HG03520 (cell line): ENCODE measurements around the gene PRICKLE2.
"Not testable (repeated sequence)": the region's sequence is repeated elsewhere in the genome, so short reads cannot be mapped to it uniquely, and the experiment has no call there.

Experiments
- ATAC-seq: cut with Tn5 transposase; IDR thresholded peaks from one replicate; pipeline ENCODE4 v1.9.1; 2021; ENCODE audit warnings: mild to moderate bottlenecking, moderate library complexity; ENCODE audit not compliant: unreplicated experiment

The PRICKLE2 gene

DNA sequence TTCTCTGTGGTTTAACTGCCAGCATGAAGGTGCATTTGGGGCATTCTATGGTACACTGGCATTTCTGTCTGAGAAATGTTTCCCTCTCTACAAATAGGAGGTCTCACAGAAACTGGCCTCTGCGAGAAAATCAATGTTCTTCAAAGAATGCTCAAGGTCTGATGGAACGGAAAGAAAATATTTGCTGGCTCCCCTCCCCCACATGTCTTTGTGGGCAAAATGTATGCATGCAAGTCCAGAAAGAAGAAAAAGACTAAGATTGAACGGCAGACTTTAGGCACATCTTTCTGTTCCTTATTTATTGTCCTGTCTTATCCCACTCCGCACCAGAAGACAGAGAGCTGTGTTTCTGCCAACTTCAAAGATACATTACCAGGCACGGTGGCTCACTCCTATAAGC is 118.1 kb downstream of the PRICKLE2 start:
- ATAC-seq = no peak

DNA sequence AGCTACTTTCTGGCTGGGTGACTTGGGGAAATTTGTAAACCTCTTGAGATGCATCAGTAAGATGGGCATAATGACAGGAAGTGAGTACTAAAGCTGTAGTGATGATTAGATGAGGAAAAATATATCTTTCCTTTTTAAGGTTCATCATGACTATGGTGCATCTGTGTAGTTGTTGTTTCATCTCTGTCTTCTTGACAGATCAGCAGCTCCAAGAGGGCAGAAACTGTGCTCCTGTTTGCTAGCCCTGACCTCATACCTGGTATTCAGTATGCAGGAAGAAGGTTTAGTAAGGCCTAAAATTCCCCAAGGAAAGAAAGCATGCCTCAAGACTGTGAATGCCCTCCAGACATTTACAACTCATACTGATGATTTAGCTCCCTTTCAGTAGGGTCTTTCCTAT is 119.5 kb downstream of the PRICKLE2 start:
- no peak for ATAC-seq

DNA sequence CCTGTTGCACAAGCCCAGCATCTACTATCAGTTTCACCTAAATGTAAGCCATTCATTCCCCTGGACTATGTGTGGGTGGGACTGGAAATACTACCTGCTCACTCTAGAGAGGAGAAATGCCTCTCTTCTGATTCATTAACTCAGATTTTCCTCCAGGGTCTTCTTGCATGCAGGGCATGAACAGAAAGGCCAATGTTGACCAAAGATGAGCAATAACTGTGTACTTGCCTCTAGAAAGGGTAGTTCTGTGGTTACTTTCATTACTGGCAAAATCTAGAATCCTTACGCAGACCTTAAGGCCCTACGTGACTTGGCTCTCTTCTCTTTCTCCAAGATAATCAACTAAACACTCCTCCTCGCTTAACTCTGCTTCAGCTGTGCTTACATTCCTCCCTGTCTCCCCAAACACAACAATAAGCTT is 120.6 kb downstream of the PRICKLE2 start:
- peak; percentile 61 for ATAC-seq

DNA sequence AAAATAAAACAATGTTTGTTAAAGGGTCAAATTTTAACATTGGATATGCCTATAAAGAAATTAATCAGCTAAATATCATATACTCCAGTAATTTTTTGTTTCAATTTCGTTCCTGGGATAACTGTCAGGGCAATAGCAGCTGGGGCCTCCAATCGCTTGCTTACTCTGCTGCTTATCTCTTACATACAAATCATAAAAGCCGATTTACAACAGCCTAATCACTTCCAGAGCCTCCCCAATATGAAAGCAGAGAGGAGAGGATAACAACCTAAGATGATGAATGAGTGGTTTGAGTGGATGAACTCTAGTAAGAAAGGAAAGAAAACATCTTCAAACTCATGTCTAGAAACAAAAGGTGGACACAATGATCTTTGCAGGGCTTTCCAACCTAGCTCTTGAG is 121.3 kb downstream of the PRICKLE2 start:
- ATAC-seq = no peak

DNA sequence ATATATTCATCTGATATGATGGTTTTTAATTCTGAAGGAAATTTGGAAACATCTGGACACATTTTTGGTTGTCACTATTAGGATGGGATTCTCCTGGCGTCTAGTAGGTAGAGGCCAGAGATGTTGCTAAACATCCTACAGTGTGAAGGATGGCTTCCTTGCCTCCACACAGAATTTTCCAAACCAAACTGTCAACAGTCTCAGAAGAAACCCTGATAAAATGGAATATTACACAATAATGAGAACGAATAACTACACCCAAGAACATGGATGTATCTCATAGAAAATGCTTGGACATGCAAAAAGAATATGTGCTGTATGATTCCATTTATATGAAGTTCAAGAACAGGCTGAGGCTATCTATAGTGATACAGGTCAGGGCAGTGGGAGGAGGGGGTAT is 122.1 kb downstream of the PRICKLE2 start:
- ATAC-seq = no peak

DNA sequence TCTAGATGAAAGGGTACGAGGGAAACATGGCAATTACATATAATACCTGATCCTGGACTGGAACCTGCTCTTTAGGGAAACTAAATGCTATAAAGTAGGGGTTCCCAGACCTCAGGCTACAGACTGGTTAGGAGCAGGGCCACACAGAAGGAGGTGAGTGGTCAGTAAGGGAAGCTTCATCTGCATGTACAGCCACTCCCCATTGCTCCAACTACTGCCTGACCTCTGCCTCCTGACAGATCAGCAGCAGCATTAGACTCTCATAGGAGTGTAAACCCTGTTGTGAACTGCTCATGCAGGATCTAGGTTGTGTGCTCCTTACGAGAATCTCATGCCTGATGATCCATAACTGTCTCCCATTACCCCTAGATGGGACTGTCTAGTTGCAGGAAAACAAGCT is 123.1 kb downstream of the PRICKLE2 start:
- no peak for ATAC-seq

DNA sequence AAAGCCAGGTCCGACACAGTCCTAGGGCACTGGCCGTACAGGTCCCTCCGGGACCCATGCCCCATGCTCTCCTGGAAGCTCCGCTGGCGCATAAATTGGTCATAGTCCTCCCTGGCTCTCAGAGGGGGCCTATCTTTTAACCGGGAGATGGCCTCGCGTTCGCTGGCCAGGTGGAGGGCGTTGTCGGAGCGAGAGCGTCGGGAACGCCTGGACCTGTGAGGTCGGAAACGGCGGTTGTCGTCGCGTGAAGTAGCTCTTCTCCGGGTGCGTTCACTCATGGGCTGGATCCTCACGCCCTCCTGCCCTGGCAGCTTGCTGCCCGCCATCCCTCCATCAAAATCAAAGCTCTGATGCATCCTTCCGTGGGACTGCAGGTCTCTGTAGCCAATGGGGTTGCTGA is 126.0 kb downstream of the PRICKLE2 start:
- ATAC-seq = no peak

DNA sequence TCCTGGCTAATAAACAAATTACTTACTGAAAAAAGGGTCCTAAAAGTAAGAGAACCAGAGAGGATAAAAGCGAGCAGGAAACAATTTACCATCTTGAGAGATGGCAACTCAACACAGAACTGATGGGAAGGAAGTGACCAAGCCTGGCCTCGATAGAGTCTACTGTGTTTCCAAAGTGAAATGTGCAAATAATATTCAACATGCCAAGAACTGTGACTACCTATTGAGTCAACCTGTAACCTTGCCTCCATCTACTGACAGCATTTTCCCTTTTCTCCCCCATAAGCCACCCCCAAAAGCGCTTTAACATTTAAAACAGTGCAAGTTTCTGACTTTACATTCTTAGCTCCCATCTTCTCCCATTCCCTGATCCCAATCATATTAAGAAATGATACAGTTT is 126.6 kb downstream of the PRICKLE2 start:
- ATAC-seq = no peak

DNA sequence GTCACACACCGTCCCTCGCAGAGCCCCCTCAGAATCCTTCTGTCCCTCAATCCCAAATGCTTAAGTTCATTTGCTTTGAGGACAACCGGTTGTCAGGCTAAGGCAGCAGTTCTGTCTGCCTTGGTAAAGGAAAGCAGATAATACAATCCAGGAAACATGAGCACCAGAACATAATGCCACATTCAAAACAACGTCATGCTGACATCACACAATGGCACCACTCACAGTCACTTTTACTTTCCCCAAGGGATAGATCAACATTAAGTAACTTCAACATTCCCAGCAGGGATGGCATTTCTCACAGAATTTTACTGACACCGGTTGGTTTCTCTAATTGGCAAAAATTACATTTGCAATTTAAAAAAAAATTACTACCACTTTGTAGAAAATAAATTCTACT is 127.3 kb downstream of the PRICKLE2 start:
- no peak for ATAC-seq

DNA sequence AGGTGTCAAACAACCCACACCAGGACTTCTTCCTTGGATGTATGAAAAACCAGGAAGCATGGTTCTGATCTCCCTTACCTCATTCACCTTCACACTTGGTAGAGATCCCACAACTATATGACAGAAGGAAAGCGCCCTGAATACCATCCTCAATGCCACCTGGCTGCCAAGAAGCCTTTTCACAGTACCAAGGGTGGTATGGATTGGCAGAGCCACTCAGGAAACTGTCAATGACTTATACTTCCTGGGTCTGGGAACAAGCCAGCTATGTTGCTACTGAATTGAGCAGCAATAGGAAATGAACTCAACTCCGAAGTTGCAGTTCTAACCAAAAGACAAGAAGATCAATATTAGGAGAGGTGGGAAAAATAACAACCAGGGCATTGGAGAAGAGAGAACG is 129.5 kb downstream of the PRICKLE2 start:
- ATAC-seq = no peak

DNA sequence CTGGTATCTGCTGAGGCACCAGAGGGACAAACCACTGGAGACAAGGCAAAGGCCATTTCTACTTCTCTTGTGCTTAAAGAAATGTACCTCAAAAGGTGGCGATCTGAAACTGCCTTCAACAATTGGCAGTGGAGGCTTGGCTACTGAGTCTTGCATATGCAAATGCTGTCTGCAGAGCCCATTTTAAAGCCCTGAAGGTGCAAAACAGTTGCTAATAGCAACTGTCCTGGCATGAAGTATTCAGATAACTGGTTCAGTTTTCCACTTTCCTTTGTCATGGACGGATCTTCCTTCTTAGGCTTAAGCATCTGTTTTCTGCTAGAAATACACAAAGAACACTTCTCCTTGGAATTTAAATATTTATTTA is 130.6 kb downstream of the PRICKLE2 start:
- no peak for ATAC-seq

DNA sequence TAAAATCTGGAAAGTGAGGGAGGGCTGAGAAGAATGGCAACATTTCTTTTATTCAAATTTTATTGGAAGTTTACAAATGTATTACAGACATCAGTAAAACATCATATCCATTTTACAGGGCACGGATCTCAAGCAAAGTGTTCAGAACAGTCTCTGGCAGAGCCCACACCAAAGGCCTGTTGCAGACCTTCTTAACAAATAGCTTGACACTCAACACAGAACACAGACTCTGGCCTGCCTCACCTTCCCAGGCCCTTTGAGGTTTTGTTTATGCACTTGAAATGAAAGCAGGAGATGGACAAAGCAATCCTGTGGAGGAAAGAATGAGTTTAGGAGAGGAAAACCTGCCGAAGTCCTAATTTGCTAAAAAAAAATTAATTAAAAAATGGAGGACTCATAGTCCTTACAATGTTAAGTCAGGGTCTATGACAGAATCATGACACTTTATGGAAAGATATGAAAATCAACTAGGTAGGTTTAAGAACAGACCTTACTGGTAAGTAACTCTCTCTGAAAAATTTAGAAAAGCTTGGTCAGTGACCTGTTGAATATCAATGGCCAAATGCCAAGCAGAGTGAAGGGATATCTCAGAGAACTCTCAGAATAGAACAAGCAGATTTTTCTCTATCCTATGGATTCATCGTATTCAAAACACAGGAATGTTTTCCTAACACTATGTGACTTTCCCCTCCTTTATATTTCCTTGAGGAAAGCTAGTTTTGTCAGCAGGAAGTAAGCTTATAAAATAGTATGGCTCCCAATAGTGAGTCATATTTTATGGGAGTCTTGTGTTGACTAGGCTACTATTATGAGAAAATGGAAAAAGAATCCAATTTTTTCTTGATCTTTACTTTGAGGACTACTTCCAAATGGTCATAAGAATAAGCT is 131.2 kb downstream of the PRICKLE2 start:
- ATAC-seq = no peak

DNA sequence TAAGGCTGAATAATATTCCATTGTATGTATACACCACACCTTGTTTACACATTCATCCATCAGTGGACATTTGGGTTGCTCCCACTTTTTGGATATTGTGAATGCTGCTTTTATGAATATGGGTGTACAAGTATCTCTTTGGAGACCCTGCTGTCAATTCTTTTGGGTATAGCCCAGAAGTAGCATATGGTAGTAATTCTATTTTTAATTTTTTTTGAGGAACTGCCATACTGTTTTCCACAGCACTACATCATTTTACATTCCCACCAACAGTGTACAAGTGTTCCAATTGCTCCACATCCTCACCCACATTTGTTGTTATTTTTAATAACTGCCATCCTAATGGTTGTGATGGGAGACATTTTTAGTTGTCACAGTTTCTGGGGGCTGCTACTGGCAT is 132.1 kb downstream of the PRICKLE2 start:
- ATAC-seq = no peak

DNA sequence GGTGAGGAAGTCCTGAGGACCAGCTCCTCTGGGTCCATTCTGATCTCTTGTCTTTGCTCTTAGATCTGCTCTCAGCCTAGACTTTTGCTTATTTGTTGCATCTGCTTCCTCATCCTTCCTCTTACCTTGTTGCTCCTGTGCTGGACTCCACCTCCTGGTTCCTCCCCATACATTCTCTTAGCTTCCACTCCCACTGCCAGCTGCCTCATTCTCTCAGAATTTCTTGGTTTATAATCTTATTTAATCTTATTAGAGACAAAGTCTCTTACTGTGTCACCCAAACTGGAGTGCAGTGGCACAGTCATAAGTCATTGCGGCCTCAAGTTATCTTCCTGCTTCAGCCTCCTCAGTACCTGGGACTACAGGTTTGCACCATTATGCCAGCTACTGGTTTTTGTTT is 133.8 kb downstream of the PRICKLE2 start:
- ATAC-seq = no peak

DNA sequence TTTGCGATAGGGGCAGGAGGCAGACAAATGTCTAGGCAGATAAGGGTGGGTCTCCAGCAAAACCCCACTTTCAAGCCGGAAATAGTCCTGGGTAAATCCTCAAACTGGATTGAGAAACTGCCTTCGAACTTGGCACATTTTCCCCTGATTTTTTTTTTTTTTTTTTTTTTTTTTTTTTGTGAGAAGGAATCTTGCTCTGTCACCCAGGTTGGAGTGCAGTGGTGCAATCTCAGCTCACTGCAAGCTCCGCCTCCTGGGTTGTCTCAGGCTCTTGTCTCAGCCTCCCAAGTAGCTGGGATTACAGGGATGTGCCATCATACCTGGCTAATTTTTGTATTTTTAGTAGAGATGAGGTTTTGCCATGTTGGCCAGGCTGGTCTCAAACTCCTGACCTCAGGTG is 135.9 kb downstream of the PRICKLE2 start:
- not testable (repeated sequence) for ATAC-seq

DNA sequence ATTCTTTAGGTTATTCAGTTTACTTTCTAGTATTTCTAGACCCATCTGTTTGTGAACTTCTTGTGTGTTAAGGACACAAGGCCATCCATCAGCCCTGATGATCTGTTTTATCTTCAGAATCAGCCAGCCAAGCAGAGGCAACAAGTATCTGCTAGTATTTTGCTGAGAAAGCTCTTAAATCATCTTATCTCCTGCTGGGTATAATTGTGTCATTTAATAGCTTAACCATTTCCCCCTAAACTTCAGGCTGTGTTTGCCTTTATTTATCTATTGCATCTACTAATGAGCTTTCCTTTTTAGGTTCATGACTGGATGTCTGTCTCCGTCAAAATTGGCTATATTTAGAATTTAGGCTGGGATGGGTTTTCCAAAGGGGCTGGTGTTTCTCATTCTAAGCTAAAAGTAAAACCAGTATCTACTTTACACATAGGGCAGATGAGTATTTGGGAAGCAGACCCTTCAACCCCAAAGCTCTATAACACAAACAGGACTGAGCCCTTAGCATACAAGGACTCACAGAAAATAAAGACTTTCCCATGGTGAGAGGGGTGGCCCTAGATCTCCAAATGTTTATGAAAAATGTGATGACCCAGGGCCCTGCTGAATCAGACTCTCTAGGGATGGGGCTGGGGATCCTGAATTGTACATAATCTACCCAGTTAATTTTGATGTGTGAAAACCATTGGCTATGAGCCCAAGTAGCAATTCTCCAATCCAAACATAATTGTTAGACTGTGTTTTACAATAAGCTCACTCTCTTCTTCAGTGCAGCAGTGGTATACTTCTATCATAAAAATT is 136.7 kb downstream of the PRICKLE2 start:
- ATAC-seq = no peak

DNA sequence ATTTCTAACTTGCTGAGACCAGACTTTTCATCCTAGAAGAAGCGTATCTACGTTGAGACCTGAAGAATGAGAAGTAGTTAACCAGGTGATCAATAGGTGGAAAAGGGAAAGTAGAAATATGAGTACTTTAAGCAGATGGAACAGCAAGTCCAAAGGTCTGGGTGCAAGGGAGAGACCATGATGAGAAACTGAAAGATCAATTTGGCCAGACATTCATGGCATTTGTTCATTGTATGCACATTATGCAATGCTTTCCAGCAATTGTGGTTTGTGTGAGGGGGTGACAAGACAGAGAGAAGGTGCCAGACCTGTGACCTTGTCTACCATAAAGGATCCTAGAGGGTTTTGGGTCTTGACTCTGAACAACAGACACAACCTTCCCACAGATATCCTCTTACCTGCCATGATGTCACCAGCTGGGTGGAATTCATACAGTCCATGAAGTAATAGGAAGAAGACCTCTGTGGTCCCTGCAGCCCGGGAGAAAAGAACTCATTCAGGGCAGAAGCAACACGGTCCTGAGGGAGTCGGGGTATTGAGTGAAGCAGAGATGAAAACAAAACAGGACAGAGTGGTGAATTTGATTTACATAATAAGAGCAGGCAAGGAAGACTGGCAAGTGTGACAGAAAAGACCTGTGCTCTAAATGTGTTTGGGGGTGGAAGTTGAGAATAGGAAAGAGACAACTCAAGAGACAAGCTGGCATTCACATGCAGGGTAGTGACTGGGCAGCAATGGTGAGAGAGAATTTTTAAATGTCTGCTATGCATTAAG is 138.6 kb downstream of the PRICKLE2 start:
- no peak for ATAC-seq

DNA sequence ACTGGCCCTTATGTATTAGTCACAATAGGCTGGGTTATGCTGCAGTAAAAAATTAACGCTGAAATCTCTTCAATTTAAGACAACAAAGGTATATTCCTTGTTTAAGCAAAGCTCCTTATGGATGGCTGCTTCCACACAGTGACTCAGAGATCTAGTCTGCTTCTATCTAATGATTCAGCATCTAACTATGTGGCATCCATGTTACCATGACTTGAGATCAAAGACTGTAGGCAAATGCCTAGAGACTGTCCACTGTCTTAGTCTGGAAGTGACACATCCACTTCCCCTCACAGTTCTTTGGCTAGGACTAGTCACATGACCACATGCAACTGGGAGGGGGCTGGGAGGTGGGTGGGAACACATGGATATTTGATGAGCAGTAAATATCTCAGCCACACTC is 140.6 kb downstream of the PRICKLE2 start:
- no peak for ATAC-seq

DNA sequence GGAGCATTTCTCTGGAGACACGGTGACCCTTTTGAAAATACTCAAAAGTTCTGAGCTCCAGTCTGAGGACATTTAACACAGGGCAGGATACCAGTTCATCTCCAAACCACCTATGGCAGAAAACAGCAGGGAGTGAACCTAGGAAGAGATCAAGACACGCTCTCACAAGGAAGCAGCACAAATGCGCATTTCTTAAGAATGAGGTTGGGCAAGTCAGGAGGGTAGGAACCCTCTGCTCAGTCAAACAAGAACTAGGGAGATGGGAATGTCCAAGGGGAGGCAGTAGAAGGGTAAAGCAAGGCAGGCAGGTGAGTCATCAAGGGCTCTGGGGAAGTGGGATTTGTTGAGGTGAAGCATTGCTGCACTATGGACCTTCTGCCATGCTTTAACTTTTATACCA is 141.7 kb downstream of the PRICKLE2 start:
- ATAC-seq = no peak

DNA sequence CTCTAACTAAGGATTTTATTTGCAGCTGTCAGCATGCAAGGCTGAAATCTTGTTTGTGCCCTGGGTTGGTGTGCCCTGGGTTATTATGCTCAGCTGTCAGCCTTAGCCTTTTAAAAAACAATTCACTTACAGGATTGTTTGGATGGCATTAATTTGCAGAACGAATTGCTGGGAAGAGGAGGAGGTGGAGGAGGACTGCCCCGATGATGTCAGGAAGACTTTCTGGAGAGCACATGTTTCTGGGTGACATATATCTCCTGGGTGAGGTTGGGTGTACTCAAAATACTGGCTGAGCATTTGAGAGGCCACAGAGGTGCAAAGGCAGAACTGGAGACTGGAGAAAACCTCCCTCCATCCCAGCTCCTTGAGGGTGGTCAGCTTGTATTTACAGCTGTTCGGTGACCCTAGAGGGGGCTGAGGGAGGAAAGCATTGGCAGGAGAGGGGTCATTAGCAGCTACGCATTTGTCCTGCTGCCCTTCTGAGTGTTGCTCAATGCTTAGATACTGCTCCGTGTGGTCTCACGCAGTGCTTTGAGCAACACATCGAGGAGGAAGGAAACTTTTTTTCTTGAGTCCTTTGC is 142.2 kb downstream of the PRICKLE2 start:
- ATAC-seq = no peak

DNA sequence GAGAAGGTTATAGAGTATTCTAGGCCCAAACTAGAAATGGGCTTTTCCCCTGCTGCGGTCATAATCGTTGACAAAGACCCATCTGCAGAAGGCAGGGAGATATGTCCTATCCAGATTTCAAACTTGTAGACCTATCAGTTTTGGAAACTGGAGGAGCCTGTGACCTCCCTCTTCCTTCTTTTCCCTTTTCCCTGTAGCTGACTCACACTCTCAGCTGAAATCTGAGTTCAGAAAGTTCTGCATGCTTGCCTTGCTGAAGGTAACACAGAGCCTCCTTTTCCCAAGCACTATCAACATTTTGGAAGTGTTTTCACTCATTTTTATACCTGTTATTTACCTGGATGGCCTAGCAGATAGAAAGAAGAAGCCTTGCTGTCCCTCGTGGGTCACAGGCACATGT is 142.9 kb downstream of the PRICKLE2 start:
- ATAC-seq = no peak
